Astrocyte (in vitro differentiated cells and primary cell): ENCODE measurements around the gene EFCAB6. TPM values are rescaled to one million over a fixed set of nuclear protein-coding genes. Genes with fewer than 3 reads are reported as not detected.

Experiments
- DNase-seq: peaks from one replicate; pipeline ENCODE4 v3.0.0-alpha.2; 2010; ENCODE audit warnings: low read depth
- FAIRE-seq: peaks from 2 replicates; lab custom pipeline; 2011; peaks lifted over from hg19 to GRCh38; lab: Jason Lieb, UNC
- H2AFZ ChIP-seq: 2 replicates; pipeline ENCODE4 v1.6.0; 2012; ENCODE audit warnings: low read depth, low read length, inconsistent platforms
- H3K27ac ChIP-seq: 2 replicates; pipeline ENCODE4 v1.5.1; 2011; ENCODE audit warnings: low read depth, low read length, inconsistent platforms
- H3K27me3 ChIP-seq: 2 replicates; pipeline ENCODE4 v1.6.0; 2011; ENCODE audit warnings: low read length, inconsistent platforms; ENCODE audit not compliant: insufficient read depth
- H3K36me3 ChIP-seq: 2 replicates; pipeline ENCODE4 v1.5.1; 2011; ENCODE audit warnings: low read length, inconsistent platforms; ENCODE audit not compliant: insufficient read depth
- H3K4me1 ChIP-seq: 2 replicates; pipeline ENCODE4 v1.5.1; 2011; ENCODE audit warnings: low read length, inconsistent platforms; ENCODE audit not compliant: insufficient read depth
- H3K4me2 ChIP-seq: 2 replicates; pipeline ENCODE4 v1.6.0; 2012; ENCODE audit warnings: low read length, inconsistent platforms
- H3K4me3 ChIP-seq: 2 replicates; pipeline ENCODE4 v1.5.1; 2011; ENCODE audit warnings: low read depth, mild to moderate bottlenecking, low read length, inconsistent platforms; ENCODE audit not compliant: insufficient read depth
- H3K79me2 ChIP-seq: 2 replicates; pipeline ENCODE4 v1.6.0; 2012; ENCODE audit warnings: mild to moderate bottlenecking, low read length, inconsistent platforms; ENCODE audit not compliant: insufficient read depth
- H3K9ac ChIP-seq: 2 replicates; pipeline ENCODE4 v1.6.0; 2012; ENCODE audit warnings: mild to moderate bottlenecking, low read length, inconsistent platforms
- H3K9me3 ChIP-seq: 2 replicates; pipeline ENCODE4 v1.5.1; 2012; ENCODE audit warnings: low read depth, mild to moderate bottlenecking, low read length, inconsistent platforms; ENCODE audit not compliant: insufficient read depth
- H4K20me1 ChIP-seq: 2 replicates; pipeline ENCODE4 v1.6.0; 2012; ENCODE audit warnings: low read length, inconsistent platforms; ENCODE audit not compliant: insufficient read depth
- H3K27ac Mint-ChIP-seq: one replicate; pipeline ENCODE4 v1.8.0; 2021; ENCODE audit warnings: mild to moderate bottlenecking, mixed read lengths; ENCODE audit not compliant: unreplicated experiment
- H3K27me3 Mint-ChIP-seq: one replicate; pipeline ENCODE4 v1.8.0; 2021; ENCODE audit warnings: low read depth, mixed read lengths; ENCODE audit not compliant: unreplicated experiment
- H3K36me3 Mint-ChIP-seq: one replicate; pipeline ENCODE4 v1.8.0; 2021; ENCODE audit warnings: low read depth, mixed read lengths; ENCODE audit not compliant: unreplicated experiment
- H3K4me1 Mint-ChIP-seq: one replicate; pipeline ENCODE4 v1.8.0; 2021; ENCODE audit warnings: low read depth, mixed read lengths; ENCODE audit not compliant: unreplicated experiment
- H3K4me3 Mint-ChIP-seq: one replicate; pipeline ENCODE4 v1.8.0; 2021; ENCODE audit warnings: mild to moderate bottlenecking, moderate library complexity, mixed read lengths; ENCODE audit not compliant: unreplicated experiment
- H3K9me3 Mint-ChIP-seq: one replicate; pipeline ENCODE4 v1.8.0; 2021; ENCODE audit warnings: mild to moderate bottlenecking, mixed read lengths; ENCODE audit not compliant: unreplicated experiment
- CTCF ChIP-seq: IDR thresholded peaks from 2 replicates; pipeline ENCODE4 v1.5.1; 2011; ENCODE audit warnings: low read depth, mild to moderate bottlenecking, inconsistent platforms, low read length, moderate library complexity; ENCODE audit not compliant: insufficient read depth
- EZH2 ChIP-seq: IDR thresholded peaks from 2 replicates; pipeline ENCODE4 v1.6.1; 2012; ENCODE audit warnings: mild to moderate bottlenecking, low read length, inconsistent platforms; ENCODE audit not compliant: insufficient read depth
- total RNA-seq: library from RNA; stranded (reverse); gene quantifications from 2 replicates; pipeline ENCODE4 v1.2.1, GENCODE V29; 2021

The EFCAB6 gene
- total RNA-seq, 1 donor from 2014 or later = 1.2 TPM

DNA sequence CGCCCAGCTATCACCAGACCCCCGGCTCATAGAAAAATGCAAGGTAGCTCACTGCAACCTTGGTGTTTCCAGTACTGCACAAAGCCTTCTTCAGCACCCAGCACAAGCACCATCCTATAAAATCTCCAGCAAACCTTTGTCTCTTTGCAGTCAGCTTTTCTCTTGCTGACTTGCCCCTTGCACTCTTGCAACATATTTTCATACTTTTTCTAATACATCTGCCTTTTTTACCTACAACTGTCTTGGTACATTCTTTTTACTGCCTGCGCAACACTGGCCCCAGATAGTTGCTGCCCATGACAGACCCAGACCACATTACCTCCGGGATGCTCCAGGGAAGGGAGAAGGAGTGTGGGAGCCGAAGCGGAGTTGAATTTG lies 257.9 kb downstream of the EFCAB6 start:
- H3K9me3 ChIP-seq = no peaks in the 10 kb centered on the region
- H3K4me1 ChIP-seq = no peaks in the 10 kb centered on the region
- Mint-ChIP-seq H3K4me3 (no peak overlapping the region), H3K27me3 (peaks cover 19% of the 10 kb centered on the region), H3K36me3 (peaks cover 4% of the 10 kb centered on the region), H3K27ac (no peak overlapping the region), H3K9me3 (peaks cover 5% of the 10 kb centered on the region), H3K4me1 (no peaks in the 10 kb centered on the region)
- DNase-seq (no peak), FAIRE-seq (no peak)
- no peak overlapping the region for H2AFZ ChIP-seq
- H3K27ac ChIP-seq = no peak overlapping the region
- H4K20me1 ChIP-seq = no peaks in the 10 kb centered on the region
- no peak overlapping the region for H3K4me3 ChIP-seq
- H3K36me3 ChIP-seq = no peaks in the 10 kb centered on the region
- no peak overlapping the region for H3K4me2 ChIP-seq
- H3K27me3 ChIP-seq = no peaks in the 10 kb centered on the region
- TF ChIP-seq EZH2 (no peak), CTCF (no peak)
- H3K79me2 ChIP-seq = no peaks in the 10 kb centered on the region
- H3K9ac ChIP-seq = no peak overlapping the region

GRCh38 chr22:43553451-43554258 lies 258.4 kb downstream of the EFCAB6 start:
- Histone ChIP-seq H3K27ac (no peak overlapping the region), H3K9me3 (no peaks in the 10 kb centered on the region), H3K4me1 (no peaks in the 10 kb centered on the region), H3K79me2 (no peaks in the 10 kb centered on the region), H4K20me1 (no peaks in the 10 kb centered on the region), H3K36me3 (no peaks in the 10 kb centered on the region), H3K4me3 (no peak overlapping the region), H3K4me2 (no peak overlapping the region), H3K27me3 (no peaks in the 10 kb centered on the region), H3K9ac (no peak overlapping the region), H2AFZ (no peak overlapping the region)
- no peak for DNase-seq
- no peak for TF ChIP-seq CTCF
- no peak for TF ChIP-seq EZH2
- Mint-ChIP-seq H3K36me3 (peaks cover 4% of the 10 kb centered on the region), H3K9me3 (peaks cover 1% of the 10 kb centered on the region), H3K4me3 (no peak overlapping the region), H3K4me1 (no peaks in the 10 kb centered on the region), H3K27me3 (peaks cover 19% of the 10 kb centered on the region), H3K27ac (no peak overlapping the region)
- FAIRE-seq = no peak

- Mint-ChIP-seq H3K27ac (no peak overlapping the region), H3K36me3 (peaks cover 4% of the 10 kb centered on the region), H3K4me3 (no peak overlapping the region), H3K4me1 (no peaks in the 10 kb centered on the region), H3K27me3 (peaks cover 17% of the 10 kb centered on the region), H3K9me3 (peaks cover 1% of the 10 kb centered on the region)
- no peaks in the 10 kb centered on the region for H3K79me2 ChIP-seq
- H4K20me1 ChIP-seq = no peaks in the 10 kb centered on the region
- no peak overlapping the region for H3K27ac ChIP-seq
- no peak for TF ChIP-seq CTCF
- TF ChIP-seq EZH2 = no peak
- no peaks in the 10 kb centered on the region for H3K36me3 ChIP-seq
- H3K9me3 ChIP-seq = no peaks in the 10 kb centered on the region
- no peak overlapping the region for H3K9ac ChIP-seq
- FAIRE-seq (no peak), DNase-seq (no peak)
- no peak overlapping the region for H3K4me3 ChIP-seq
- H3K4me1 ChIP-seq = no peaks in the 10 kb centered on the region
- no peaks in the 10 kb centered on the region for H3K27me3 ChIP-seq
- no peak overlapping the region for H2AFZ ChIP-seq
- no peak overlapping the region for H3K4me2 ChIP-seq
Measured at GRCh38 chr22:43550672-43551071, 261.4 kb downstream of the EFCAB6 start.
